ENCODE data around the gene SARDH.

Gene SARDH

DNA sequence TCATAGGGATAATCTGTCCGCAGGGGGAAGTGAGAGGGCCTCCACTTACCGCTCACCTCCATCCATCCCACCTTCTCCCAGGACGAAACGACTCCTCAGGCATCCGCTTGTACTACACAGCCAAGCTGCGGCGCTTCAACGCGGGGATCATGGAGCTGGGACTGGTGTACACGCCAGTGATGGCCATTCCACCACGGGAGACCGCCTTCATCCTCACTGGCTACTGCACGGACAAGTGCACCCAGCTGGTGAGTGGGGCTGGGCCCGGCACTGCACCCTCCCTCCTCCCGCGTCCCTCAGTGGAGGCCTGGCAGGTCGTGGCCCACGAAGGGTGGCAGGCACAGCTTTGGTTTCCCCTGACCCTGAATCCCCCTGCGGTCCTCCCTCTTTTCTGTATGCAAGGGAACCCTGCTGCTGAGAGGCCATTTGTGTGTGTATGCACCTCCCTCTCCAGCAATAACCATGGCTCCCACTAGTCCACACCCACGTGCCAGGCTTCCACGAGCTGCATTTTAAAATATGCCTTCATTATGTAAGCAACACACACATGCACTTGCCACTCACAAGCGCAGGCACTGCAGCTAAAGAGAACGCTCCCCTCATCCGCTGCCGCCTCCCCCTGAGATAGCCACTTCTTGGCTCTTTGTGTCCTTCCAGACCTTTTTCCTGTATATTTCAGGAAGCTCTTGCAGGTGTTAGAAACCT, 90.2 kb downstream of the SARDH start:
- no peak for DNase-seq
- in situ Hi-C loops (cut with HindIII; ENCODE audit: low pct_ligation_motif_present, low pct_unique_long_range_greater_than_20kb, low sequenced_read_pairs): no loop called here

- DNase-seq: no peak
- in situ Hi-C loops (cut with HindIII; ENCODE audit: low pct_ligation_motif_present, low pct_unique_long_range_greater_than_20kb, low sequenced_read_pairs): no loop called here
These were observed 91.0 kb downstream of the SARDH start for GRCh38 chr9:133647148-133647547.

- no peak for DNase-seq
- in situ Hi-C loops (cut with HindIII; ENCODE audit: low pct_ligation_motif_present, low pct_unique_long_range_greater_than_20kb, low sequenced_read_pairs): no loop called here
These were observed 93.0 kb downstream of the SARDH start for GRCh38 chr9:133645021-133645765.

DNA sequence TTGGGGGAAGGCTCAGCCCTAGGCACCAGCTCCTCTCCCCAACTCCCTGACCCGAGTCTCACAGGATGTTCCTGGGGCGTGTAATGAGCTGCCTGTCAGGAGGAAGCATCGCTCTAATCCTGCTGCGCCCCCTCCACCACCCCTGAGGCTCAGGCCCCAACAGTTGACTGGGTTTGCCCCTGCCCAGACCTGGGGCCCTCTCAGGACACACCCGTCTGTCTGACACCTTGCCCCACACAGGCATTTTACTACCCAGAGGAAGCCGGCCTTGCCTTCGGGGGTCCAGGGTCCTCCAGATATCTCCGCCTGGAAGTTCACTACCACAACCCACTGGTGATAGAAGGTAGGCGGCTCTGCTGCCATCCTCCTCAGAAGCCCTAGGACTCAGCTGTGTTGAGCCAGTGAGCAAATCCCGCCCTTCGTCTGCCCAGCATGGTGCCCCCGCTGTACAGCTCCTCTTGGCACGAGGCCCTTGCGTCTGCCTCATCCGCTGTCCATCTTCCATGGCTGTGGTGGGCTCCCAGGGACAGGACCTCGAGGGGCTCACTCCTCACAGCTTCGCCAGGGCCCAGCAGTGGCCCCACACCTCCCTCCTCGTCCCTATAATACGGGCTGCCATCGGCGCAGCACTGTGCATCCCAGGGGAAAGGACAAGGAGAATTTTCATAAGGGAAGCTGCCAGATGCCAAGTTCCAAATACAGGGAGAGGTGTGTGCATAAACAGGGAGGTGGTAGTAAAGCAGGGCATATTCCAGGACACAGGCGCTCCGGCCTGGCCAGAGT, 94.0 kb downstream of the SARDH start:
- DNase-seq: no peak
- in situ Hi-C loops (cut with HindIII; ENCODE audit: low pct_ligation_motif_present, low pct_unique_long_range_greater_than_20kb, low sequenced_read_pairs): no loop called here

DNA sequence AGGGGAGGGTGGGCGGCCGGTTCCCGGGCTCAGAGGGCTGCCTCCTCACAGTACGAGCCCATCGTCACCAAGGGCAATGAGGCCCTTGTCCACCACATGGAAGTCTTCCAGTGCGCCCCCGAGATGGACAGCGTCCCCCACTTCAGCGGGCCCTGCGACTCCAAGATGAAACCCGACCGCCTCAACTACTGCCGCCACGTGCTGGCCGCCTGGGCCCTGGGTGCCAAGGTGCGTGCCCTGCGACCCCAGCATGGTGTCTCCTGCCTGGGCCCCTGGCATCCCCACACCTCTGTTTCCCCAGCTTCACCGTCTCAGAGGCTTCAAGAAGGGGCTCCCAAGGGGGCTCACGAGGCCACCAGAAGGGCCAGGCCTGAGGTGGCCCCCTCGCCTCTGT, 94.8 kb downstream of the SARDH start:
- in situ Hi-C loops (cut with HindIII; ENCODE audit: low pct_ligation_motif_present, low pct_unique_long_range_greater_than_20kb, low sequenced_read_pairs): no loop called here
- DNase-seq: no peak

GRCh38 chr9:133642708-133643361, 95.3 kb downstream of the SARDH start:
- no peak for DNase-seq
- in situ Hi-C loops (cut with HindIII; ENCODE audit: low pct_ligation_motif_present, low pct_unique_long_range_greater_than_20kb, low sequenced_read_pairs): no loop called here

DNA sequence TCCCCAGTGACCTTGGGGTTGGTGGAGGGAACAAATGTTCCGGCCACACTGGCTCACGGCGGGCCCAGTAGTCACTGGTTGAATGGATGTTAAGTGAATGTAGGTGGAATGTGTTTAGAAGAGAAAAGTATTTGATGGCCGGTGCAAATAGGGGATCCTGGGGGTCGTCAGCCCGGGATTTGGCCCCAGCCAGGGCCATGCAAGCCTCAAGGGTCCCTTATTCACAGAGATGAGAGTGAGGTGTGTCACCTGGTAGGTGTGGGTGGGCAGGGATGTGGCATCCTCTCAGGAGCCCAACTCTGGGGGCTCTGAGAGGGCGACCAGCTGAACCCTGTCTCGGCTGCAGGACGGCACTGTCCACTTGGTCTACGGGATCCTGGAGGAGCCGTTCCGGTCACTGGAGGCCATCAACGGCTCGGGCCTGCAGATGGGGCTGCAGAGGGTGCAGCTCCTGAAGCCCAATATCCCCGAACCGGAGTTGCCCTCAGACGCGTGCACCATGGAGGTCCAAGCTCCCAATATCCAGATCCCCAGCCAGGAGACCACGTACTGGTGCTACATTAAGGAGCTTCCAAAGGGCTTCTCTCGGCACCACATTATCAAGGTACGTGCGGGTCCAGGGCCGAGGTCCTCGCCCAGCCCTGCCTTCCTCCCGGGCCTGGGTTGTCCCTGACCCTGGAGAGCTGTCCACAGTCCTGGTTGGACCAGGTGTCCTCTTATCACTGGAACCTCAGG, 96.1 kb downstream of the SARDH start:
- in situ Hi-C loops (cut with HindIII; ENCODE audit: low pct_ligation_motif_present, low pct_unique_long_range_greater_than_20kb, low sequenced_read_pairs): no loop called here
- DNase-seq: no peak

DNA sequence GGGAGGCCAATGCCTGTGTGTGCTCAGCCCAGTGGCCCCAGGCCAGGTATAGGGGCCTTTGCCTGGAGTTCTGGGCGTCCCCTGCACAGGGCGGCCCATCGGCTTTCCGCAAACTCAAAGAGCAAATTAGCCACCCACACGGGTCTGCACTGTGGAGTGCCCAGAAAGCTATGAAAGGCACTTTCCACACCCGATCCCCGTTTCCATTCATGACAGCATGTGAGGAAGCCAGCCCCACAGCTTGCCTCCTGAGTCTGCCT, 96.8 kb downstream of the SARDH start:
- in situ Hi-C loops (cut with HindIII; ENCODE audit: low pct_ligation_motif_present, low pct_unique_long_range_greater_than_20kb, low sequenced_read_pairs): no loop called here
- no peak for DNase-seq

GRCh38 chr9:133640580-133641395, 97.4 kb downstream of the SARDH start:
- DNase-seq: no peak
- in situ Hi-C loops (cut with HindIII; ENCODE audit: low pct_ligation_motif_present, low pct_unique_long_range_greater_than_20kb, low sequenced_read_pairs): no loop called here

- in situ Hi-C loops (cut with HindIII; ENCODE audit: low pct_ligation_motif_present, low pct_unique_long_range_greater_than_20kb, low sequenced_read_pairs): no loop called here
- no peak for DNase-seq
These were observed 98.0 kb downstream of the SARDH start for GRCh38 chr9:133640160-133640559.

- in situ Hi-C loops (cut with HindIII; ENCODE audit: low pct_ligation_motif_present, low pct_unique_long_range_greater_than_20kb, low sequenced_read_pairs): no loop called here
- DNase-seq: no peak
These were observed 98.5 kb downstream of the SARDH start for GRCh38 chr9:133639613-133640012.

- in situ Hi-C loops (cut with HindIII; ENCODE audit: low pct_ligation_motif_present, low pct_unique_long_range_greater_than_20kb, low sequenced_read_pairs): no loop called here
- DNase-seq: no peak
These were observed 99.4 kb downstream of the SARDH start for GRCh38 chr9:133638711-133639110.

GRCh38 chr9:133638076-133638475, 100.1 kb downstream of the SARDH start:
- in situ Hi-C loops (cut with HindIII; ENCODE audit: low pct_ligation_motif_present, low pct_unique_long_range_greater_than_20kb, low sequenced_read_pairs): no loop called here
- no peak for DNase-seq

DNA sequence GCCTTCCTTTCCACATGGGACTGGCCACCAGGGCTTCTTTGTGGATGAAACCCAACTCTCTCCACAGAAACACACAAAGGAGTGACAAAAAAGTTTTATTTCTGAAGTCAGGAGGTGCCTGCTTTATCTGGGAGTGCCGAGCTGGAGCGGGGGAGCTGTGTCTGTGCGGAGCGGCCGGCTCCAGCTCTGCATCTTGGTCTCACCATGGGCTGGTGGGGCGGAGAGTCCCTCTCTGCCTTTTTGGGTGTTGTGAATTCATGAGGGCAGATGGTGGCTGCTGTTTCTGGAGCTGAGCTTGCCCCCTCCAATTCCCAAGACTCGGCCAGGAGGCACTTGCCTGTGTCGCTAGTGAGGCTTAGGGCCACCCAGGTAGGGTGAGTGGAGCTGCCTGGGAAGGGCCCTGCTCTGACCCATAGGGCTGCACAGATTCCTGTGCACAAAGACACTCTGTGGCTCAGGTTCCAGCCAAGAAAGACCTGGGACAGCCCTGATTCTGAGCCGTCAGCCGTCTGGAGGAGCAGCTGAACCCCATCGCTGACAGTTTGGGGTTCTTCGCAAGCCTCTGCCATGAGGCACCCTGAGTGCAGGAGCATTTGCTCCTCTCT, 100.6 kb downstream of the SARDH start:
- DNase-seq: no peak
- in situ Hi-C loops (cut with HindIII; ENCODE audit: low pct_ligation_motif_present, low pct_unique_long_range_greater_than_20kb, low sequenced_read_pairs): no loop called here

DNA sequence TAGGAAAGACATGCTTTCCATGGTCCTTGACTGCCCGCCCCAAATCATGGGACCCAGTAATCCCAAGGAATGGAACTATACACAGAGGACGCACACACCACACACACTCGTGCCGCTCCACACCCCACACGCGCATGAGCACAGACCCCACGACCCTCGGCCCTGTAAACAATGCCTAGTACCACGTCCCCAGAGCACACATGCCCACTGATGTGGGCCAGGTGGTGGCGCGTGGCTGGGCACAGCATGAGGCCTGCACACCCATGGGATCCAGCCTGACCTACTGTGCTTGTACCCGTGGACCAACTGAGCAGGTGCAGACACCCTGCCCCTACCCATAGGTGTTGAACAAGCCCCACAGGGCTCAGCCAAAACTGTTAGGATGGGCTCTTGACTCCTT, 101.2 kb downstream of the SARDH start:
- in situ Hi-C loops (cut with HindIII; ENCODE audit: low pct_ligation_motif_present, low pct_unique_long_range_greater_than_20kb, low sequenced_read_pairs): no loop called here
- DNase-seq: no peak

- no peak for DNase-seq
- in situ Hi-C loops (cut with HindIII; ENCODE audit: low pct_ligation_motif_present, low pct_unique_long_range_greater_than_20kb, low sequenced_read_pairs): no loop called here
These were observed 102.3 kb downstream of the SARDH start, which contains the start of gene DBH for GRCh38 chr9:133635533-133636531. Gene DBH, plus strand, starts transcription at chr9:133636363. Its CDS starts 9 bp downstream, at chr9:133636372.

All from ACHN (cell line).